Psoas muscle (tissue), 8 donors: ENCODE data around the gene DOCK3. TPM values are rescaled to one million over a fixed set of nuclear protein-coding genes. Genes with fewer than 3 reads are reported as not detected.

ENCODE experiments used
- ATAC-seq, 4 donors: fragments of 200-7000 bp; cut with Tn5 transposase; one replicate each; pipeline ENCODE4 v1.9.1; 2020; ENCODE audit warnings: moderate library complexity in 3 of 4, mild to moderate bottlenecking in 2 of 4
- DNase-seq, 2 donors: peaks; one replicate each; pipeline ENCODE4 v3.0.0-alpha.2; 2020
- H3K27ac ChIP-seq: fragments of 200-600 bp; one replicate; pipeline ENCODE4 v1.8.0; 2022
- H3K27me3 ChIP-seq, 3 donors: fragments of 200-600 bp in 1 of 3; one replicate each; pipeline versions ENCODE4 v1.6.1 to v1.8.0; 2013 to 2022; ENCODE audit warnings: low read length in 2 of 3, mild to moderate bottlenecking in 2 of 3, moderate library complexity in 1 of 3; ENCODE audit not compliant: insufficient read depth in 3 of 3
- H3K36me3 ChIP-seq, 2 donors: fragments of 200-600 bp in 1 of 2; one replicate each; pipeline versions ENCODE4 v1.6.1 to v1.8.0; 2013 to 2022; ENCODE audit warnings: low read depth in 1 of 2, mild to moderate bottlenecking in 1 of 2, moderate library complexity in 1 of 2; ENCODE audit not compliant: insufficient read depth in 1 of 2
- H3K4me1 ChIP-seq: fragments of 200-600 bp; one replicate; pipeline ENCODE4 v1.8.0; 2022
- H3K4me3 ChIP-seq: fragments of 200-600 bp; one replicate; pipeline ENCODE4 v1.8.0; 2022; ENCODE audit warnings: mild to moderate bottlenecking
- H3K9me3 ChIP-seq: fragments of 200-600 bp; one replicate; pipeline ENCODE4 v1.8.0; 2022
- CTCF ChIP-seq: fragments of 200-600 bp; IDR thresholded peaks from one replicate; pipeline ENCODE4 v1.8.0; 2022; ENCODE audit warnings: antibody characterized with exemption
- WGBS, 3 donors: extraction: QIAGEN DNeasy Blood & Tissue Kit; methylation state at CpG; one replicate each; pipeline versions ENCODE4 v1.1.6 to v1.1.7; 2013; 5-methylcytosine and 5-hydroxymethylcytosine counted together
- intact Hi-C, 2 donors: fragments of 100-400 bp; cut with DNase I; formaldehyde crosslinking; loops; one replicate each; pipeline versions ENCODE4 v1.11.0 to v1.14.2; 2022
- polyA plus RNA-seq, 3 donors: library from polyadenylated mRNA; stranded (reverse); fragments of 200-250 nt; gene quantifications; one replicate each; pipeline ENCODE4 v1.2.3, GENCODE V29; 2013
- total RNA-seq, 4 donors: library from RNA; stranded (reverse); fragmentation: NEBNext Ultra II Directional in 2 of 4; extraction: Animal tissue kit (Norgen Biotek cat#: 25700) in 2 of 4; gene quantifications; one replicate each; pipeline versions ENCODE4 v1.2.1 to v1.2.4, GENCODE V29; 2021 to 2023
- donor health status: healthy with polysubstance abuse.
- donor health status: DM: no; HTN: no; CAD: no; lungs with moderate emphysema.
- donor health status: Bipolar disorder and iron deficiency.
- donor health status: healthy.
- donor health status: DM: yes; HTN: yes; CAD: no.
- donor health status: DM: no; HTN: no; CAD: no.
- donor health status: DM: no; HTN: no; CAD: no.
- donor health status: DM: yes; HTN: yes; CAD: no.

Gene DOCK3
- total and polyA plus RNA-seq, 7 donors = 0.01 to 0.91 (median 0.87) TPM

DNA sequence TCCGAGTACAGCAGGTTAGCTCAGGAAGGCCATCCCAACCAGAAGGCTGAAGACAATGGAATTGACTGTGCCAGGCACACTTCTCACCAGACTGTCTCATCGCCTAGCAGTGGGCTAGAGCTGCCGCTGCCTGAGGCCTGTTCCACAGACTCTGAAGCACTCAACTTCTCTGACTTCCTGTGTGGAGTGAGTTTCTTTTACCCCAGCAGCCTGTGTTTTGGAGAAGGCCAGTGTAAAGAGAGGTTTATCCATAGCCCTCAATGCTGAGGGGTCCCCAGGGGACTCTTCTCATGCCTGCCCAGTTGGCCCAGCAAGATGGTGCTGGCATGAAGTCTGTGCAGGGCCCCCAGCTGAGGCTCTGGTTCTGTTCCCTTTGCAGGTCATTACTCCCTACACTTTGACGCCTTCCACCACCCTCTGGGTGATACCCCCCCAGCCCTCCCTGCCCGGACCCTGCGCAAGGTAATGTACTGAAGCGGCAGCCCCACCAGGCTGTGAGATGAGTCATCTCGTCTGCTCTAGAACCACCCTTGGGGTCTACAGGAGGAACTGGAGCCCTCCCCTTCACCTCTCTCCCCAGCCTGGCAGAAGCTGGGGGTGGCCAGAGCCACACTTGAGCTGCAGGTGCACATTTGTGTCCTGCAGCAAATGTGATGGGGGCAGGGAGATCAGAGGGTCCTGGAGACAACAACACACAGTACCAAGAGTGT lies 705.2 kb downstream of the DOCK3 start:
- 80 to 83% (median 82%) methylated on average over 8 of the region's 8 CpGs for WGBS, 3 donors
- no peak for ATAC-seq
- intact Hi-C loops = loop anchor here (10.0 kb wide), 2 partner anchors 425 to 765 kb away; partner anchors contain the start of genes CISH (in 1 of the 2) and MAPKAPK3 (in 1 of the 2)
- Histone ChIP-seq H3K9me3 (no peaks in the 10 kb centered on the region), H3K27me3 (no peaks in the 10 kb centered on the region), H3K36me3 (no peaks in the 10 kb centered on the region), H3K27ac (no peak overlapping the region), H3K4me3 (no peak overlapping the region), H3K4me1 (peaks cover 6% of the 10 kb centered on the region)
- no peak for TF ChIP-seq CTCF
- no peak for DNase-seq

GRCh38 chr3:51380601-51381332 lies 706.0 kb downstream of the DOCK3 start:
- ATAC-seq (no peak), DNase-seq (no peak)
- H3K4me3 ChIP-seq = no peak overlapping the region
- peaks cover 8% of the 10 kb centered on the region for H3K4me1 ChIP-seq
- intact Hi-C loops = loop anchor here in 1 of 2 donors (10.0 kb wide), 1 partner anchor 766 kb away; the partner anchor contains the start of genes CISH and MAPKAPK3
- 85 to 87% (median 86%) methylated on average over 15 of the region's 15 CpGs for WGBS, 3 donors
- H3K9me3 ChIP-seq = no peaks in the 10 kb centered on the region
- H3K36me3 ChIP-seq = no peaks in the 10 kb centered on the region
- no peak overlapping the region for H3K27ac ChIP-seq
- no peak for TF ChIP-seq CTCF
- H3K27me3 ChIP-seq = no peaks in the 10 kb centered on the region

DNA sequence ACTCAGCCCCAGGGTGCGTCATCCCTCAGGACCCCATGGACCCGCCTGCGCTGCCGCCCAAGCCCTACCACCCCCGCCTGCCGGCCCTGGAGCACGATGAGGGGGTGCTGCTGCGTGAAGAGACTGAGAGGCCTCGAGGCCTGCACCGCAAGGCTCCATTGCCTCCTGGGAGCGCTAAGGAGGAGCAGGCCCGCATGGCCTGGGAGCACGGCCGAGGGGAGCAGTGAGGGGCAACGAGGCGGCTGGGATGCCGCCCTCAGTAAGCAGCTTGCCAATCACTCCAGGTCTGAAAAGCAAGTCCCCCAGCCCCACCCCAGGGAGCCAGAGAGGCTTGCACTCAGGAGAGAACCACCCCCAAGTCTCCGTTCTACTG lies 706.6 kb downstream of the DOCK3 start:
- 90 to 93% (median 91%) methylated on average over 18 of the region's 18 CpGs for WGBS, 3 donors
- DNase-seq = no peak
- H3K4me1 ChIP-seq = peaks cover 13% of the 10 kb centered on the region
- no peak for TF ChIP-seq CTCF
- H3K9me3 ChIP-seq = no peaks in the 10 kb centered on the region
- no peak overlapping the region for H3K27ac ChIP-seq
- H3K36me3 ChIP-seq = no peaks in the 10 kb centered on the region
- intact Hi-C loops = loop anchor here in 1 of 2 donors (10.0 kb wide), 1 partner anchor 767 kb away; the partner anchor contains the start of genes CISH and MAPKAPK3
- no peak overlapping the region for H3K4me3 ChIP-seq
- no peaks in the 10 kb centered on the region for H3K27me3 ChIP-seq
- no peak for ATAC-seq

GRCh38 chr3:51382076-51382745 lies 707.5 kb downstream of the DOCK3 start:
- H3K27ac ChIP-seq = no peak overlapping the region
- WGBS, 3 donors = 87 to 93% (median 91%) methylated on average over 4 of the region's 4 CpGs
- H3K9me3 ChIP-seq = no peaks in the 10 kb centered on the region
- peaks cover 17% of the 10 kb centered on the region for H3K4me1 ChIP-seq
- ATAC-seq = no peak
- H3K4me3 ChIP-seq = no peak overlapping the region
- no peaks in the 10 kb centered on the region for H3K27me3 ChIP-seq
- DNase-seq = no peak
- TF ChIP-seq CTCF = no peak
- H3K36me3 ChIP-seq = no peaks in the 10 kb centered on the region
- intact Hi-C loops = loop anchor here in 1 of 2 donors (10.0 kb wide), 1 partner anchor 767 kb away; the partner anchor contains the start of genes CISH and MAPKAPK3
